ENCODE data around the gene DGUOK.

Gene DGUOK

DNA sequence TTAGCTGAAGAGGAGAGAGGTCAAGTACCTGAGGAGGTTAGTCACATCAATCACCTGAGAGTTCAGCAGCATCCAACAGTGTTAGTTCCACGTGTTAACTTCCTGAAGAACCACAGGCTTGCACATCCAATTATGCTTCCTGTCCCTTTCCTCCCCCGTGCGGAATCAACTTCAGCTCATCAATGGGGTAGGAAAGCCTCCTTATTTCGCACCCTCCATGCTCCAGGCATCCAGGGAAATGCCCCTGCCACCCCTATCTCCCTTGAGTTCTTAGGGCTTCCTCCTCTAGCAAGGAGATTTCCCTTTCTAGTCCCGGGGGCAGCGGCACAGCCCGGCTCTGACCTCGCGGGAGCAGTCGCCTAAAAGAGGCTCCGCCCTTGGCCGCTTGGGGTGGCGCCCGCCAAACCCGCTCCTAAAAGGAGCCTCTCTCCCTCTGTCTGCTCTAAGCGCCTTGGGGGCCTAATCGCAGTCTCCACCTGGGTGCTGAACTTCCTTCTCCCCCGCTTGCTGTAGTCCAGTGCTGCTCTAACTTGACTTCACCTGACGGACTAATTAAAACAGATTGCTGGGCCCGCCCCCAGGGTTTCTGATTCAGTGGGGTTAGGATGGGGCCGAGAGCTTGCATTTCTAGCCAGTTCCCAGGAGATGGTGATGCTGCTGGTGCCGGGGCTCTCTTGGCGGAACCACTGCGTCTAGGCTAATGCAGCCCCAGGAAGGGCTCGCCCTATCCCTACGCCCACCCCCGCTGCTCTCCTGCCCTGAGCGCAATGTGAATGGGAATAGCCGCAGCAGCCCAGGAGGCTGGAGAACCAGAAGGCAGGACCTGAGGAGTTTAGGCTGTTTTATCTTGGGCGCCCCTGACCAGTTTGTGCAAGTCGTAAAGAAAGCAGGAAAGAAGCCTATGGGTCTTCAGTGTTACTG, 54.7 kb downstream of the DGUOK start:
- TF ChIP-seq, protein P1, sequence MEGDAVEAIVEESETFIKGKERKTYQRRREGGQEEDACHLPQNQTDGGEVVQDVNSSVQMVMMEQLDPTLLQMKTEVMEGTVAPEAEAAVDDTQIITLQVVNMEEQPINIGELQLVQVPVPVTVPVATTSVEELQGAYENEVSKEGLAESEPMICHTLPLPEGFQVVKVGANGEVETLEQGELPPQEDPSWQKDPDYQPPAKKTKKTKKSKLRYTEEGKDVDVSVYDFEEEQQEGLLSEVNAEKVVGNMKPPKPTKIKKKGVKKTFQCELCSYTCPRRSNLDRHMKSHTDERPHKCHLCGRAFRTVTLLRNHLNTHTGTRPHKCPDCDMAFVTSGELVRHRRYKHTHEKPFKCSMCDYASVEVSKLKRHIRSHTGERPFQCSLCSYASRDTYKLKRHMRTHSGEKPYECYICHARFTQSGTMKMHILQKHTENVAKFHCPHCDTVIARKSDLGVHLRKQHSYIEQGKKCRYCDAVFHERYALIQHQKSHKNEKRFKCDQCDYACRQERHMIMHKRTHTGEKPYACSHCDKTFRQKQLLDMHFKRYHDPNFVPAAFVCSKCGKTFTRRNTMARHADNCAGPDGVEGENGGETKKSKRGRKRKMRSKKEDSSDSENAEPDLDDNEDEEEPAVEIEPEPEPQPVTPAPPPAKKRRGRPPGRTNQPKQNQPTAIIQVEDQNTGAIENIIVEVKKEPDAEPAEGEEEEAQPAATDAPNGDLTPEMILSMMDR (IDR thresholded peaks at IDR 0.05; ENCODE audit: borderline replicate concordance, control extremely low read depth, extremely low read depth, insufficient read depth, missing control alignments) = peak; percentile 7
- peak; percentile 76 for DNase-seq (ENCODE audit: low spot score)
- in situ Hi-C loops (cut with MboI; ENCODE audit: low sequenced_read_pairs, unreplicated experiment) = no loop called here

DNA sequence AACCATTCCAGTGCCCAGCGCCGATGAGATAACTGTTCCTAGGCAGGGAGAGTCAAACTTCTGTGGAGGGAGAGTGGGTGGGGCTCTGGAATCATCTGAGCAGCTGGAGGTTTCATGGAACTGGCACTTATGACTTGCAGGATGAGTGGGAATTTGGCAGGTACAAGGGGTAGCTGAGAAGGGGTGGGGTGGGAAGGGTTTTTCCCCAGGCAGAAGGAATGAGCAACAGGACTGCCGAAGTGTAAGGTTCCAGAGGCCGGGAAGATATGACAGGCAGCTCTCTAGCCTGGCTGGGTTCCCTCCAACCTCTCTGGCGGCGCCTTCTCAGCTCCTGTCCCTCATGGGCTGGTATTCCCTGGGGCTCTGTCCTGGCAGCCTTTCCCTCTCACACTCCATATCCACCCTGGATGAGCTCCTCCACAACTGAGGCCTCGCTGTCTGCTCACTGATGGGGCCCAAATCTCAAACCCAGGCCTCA, 55.5 kb downstream of the DGUOK start:
- in situ Hi-C loops (cut with MboI; ENCODE audit: low sequenced_read_pairs, unreplicated experiment) = no loop called here
- no peak for DNase-seq (ENCODE audit: low spot score)

DNA sequence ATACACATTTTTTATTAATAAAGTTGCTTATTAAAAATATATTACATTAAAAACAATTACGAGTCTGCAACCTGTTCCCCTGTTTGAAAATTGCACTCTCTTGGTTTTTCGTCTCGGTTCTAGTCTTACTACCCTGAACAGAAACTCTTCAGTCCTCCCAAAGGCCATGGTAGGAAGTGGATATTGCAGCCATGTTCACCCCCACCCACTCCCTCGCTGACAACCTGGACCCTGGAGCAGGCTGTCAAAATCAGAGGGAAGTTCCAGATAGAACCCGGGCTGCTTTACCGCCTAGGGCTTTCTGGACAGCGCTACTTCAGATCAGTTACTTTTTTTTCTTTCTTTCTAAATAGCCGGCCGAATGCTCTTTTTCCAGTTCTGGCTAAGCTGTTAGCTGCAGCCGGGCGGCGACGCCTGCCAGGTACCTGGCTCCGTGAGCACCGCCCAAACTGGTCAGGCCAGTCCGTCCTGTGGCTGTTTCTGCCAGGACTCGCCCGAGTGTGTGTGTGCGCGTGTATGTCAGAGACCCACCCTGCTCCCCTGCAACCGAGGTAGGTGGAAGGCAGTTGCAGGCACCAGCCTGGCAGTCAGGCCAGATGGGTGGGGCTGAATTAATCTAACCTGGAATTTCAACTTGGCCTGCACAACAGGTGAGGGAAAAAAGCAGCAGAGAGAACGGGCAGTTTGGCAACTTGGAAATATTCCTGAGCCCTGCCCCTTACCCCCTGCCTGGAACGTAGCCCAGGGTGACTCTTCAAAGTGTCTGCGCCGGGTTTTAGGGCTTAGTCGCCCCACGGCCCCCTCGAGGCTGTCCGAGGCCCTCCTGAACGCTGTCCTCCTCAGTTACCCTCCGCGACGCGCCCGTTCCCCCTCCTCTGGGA, 56.9 kb downstream of the DGUOK start:
- TF ChIP-seq, protein P1 (IDR thresholded peaks at IDR 0.05; ENCODE audit: borderline replicate concordance, control extremely low read depth, extremely low read depth, insufficient read depth, missing control alignments) = no peak
- DNase-seq (ENCODE audit: low spot score) = no peak
- in situ Hi-C loops (cut with MboI; ENCODE audit: low sequenced_read_pairs, unreplicated experiment) = no loop called here

More for the DNA sequence above, 55.5 kb downstream of the DGUOK start:
- TF ChIP-seq, protein P1 (IDR thresholded peaks at IDR 0.05; ENCODE audit: borderline replicate concordance, control extremely low read depth, extremely low read depth, insufficient read depth, missing control alignments) = no peak

DNA sequence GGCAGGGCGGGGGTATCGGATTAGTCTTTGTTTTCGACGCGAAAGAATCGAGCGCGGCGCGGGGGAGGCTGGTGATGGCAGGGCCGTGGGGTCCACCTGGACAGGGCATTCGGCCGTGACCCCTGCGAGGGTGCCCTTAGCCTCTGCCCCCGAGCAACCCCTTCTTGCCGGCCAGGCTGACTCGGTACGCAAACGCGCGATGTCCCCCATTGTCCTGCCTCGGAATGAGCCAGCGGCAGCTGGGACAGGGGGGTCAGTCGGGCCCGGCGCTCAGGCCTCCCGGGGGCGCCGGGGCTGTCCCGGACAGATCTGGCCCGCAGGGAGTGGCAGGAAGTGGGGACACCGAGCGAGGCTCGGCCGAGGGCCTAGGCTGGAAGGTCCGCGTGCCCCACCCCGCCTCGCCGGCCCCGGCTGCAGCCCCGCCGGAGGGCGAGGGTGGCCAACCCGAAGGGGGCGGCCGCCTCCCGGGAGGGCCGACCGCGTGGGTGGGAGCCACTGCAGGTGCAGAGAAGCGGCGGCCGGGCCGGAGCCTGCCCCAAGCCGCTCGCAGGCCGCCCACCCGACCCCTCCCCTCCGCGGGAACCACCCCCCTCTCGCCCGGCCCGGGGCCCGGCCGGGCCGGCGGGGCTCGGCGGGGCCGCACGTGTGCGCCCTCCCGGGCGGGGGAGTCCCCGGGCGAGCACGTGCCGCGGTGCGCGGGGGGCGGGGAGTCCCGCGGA, 57.7 kb downstream of the DGUOK start, which contains the start of gene TET3:
TSS of gene TET3 (plus strand) at position 708 of the 719 bp plus-strand sequence. CDS start 1,494 bp downstream, outside the sequence.
- TF ChIP-seq, protein P1 (IDR thresholded peaks at IDR 0.05; ENCODE audit: borderline replicate concordance, control extremely low read depth, extremely low read depth, insufficient read depth, missing control alignments) = no peak
- in situ Hi-C loops (cut with MboI; ENCODE audit: low sequenced_read_pairs, unreplicated experiment) = no loop called here

DNA sequence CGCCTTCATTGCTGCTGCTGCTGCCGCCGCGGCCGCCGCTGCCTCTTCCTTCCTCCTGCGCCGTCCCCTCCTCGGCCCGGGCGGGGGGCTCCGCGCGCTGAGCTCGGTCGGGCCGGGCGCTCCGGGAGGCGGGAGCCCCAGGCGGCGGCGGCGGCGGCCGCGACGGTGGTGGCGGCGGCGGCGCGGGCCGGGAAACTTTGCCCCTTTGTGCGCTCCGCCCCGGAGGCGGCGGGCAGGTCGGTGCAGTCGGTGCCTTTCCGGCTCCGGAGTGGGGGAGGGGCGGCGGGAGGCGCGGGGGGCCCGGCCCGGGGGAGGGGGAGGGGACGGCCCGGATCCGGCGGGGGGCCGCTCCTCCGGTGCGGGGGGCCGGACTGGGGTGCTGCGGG, 58.2 kb downstream of the DGUOK start:
- DNase-seq (ENCODE audit: low spot score) = peak; percentile 73
- in situ Hi-C loops (cut with MboI; ENCODE audit: low sequenced_read_pairs, unreplicated experiment) = no loop called here
- TF ChIP-seq, protein P1 (IDR thresholded peaks at IDR 0.05; ENCODE audit: borderline replicate concordance, control extremely low read depth, extremely low read depth, insufficient read depth, missing control alignments) = no peak

More for the DNA sequence above, 57.7 kb downstream of the DGUOK start, which contains the start of gene TET3:
- peak; percentile 82 for DNase-seq (ENCODE audit: low spot score)
